Measurements from ENCODE around the gene CCT4. TPM values are rescaled to one million over a fixed set of nuclear protein-coding genes. Genes with fewer than 3 reads are reported as not detected.
"Not testable (repeated sequence)": the region's sequence is repeated elsewhere in the genome, so short reads cannot be mapped to it uniquely, and the experiment has no call there.

The CCT4 gene
- total RNA-seq, 2 donors from 2014 or later: 80.1 to 187 TPM

GRCh38 chr2:61924895-61925663, 36.6 kb upstream of the CCT4 start:
- TF ChIP-seq CTCF (IDR thresholded peaks at IDR 0.05): no peak
- Histone ChIP-seq H3K27ac (no peak overlapping the region), H3K4me1 (no peaks in the 10 kb centered on the region), H3K9ac (ENCODE audit: low read depth in 2 of 2, low read length in 2 of 2) (no peak overlapping the region), H3K27me3 (no peaks in the 10 kb centered on the region), H3K4me3 (no peak overlapping the region), H3K9me3 (no peaks in the 10 kb centered on the region), H3K36me3 (no peaks in the 10 kb centered on the region)
- no peak for DNase-seq
- intact Hi-C loops (cut with DNase I): no loop called here

GRCh38 chr2:61922714-61923113, 34.3 kb upstream of the CCT4 start:
- intact Hi-C loops (cut with DNase I): no loop called here
- no peak for DNase-seq
- no peak overlapping the region for H3K27ac ChIP-seq
- H3K36me3 ChIP-seq: no peaks in the 10 kb centered on the region
- no peaks in the 10 kb centered on the region for H3K9me3 ChIP-seq
- no peaks in the 10 kb centered on the region for H3K27me3 ChIP-seq
- no peak overlapping the region for H3K9ac ChIP-seq (ENCODE audit: low read depth in 2 of 2, low read length in 2 of 2)
- no peak for TF ChIP-seq CTCF (IDR thresholded peaks at IDR 0.05)
- H3K4me3 ChIP-seq: no peak overlapping the region
- H3K4me1 ChIP-seq: no peaks in the 10 kb centered on the region

DNA sequence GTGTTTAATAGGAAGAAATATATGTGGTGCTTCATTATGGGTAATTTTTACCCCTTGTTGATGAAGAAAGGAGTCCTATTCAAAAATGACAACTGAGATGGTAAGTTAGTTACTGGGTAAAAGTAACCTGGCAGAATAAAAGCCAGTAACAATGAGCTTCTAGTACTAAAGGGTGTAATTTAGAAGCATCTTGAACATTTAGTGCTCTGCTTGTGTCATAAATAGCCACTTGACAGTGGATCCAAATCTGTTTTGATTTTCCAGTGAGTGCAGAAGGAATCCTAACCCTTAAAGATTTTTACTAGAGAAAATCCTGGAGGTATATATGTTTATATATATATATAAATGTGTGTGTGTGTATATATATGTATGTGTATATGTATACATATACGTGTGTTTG, 32.1 kb upstream of the CCT4 start:
- Histone ChIP-seq H3K9ac (ENCODE audit: low read depth in 2 of 2, low read length in 2 of 2) (no peak overlapping the region), H3K9me3 (no peaks in the 10 kb centered on the region), H3K4me3 (no peak overlapping the region), H3K27ac (no peak overlapping the region), H3K27me3 (no peaks in the 10 kb centered on the region), H3K4me1 (no peaks in the 10 kb centered on the region), H3K36me3 (no peaks in the 10 kb centered on the region)
- no peak for TF ChIP-seq CTCF (IDR thresholded peaks at IDR 0.05)
- intact Hi-C loops (cut with DNase I): no loop called here
- no peak for DNase-seq

DNA sequence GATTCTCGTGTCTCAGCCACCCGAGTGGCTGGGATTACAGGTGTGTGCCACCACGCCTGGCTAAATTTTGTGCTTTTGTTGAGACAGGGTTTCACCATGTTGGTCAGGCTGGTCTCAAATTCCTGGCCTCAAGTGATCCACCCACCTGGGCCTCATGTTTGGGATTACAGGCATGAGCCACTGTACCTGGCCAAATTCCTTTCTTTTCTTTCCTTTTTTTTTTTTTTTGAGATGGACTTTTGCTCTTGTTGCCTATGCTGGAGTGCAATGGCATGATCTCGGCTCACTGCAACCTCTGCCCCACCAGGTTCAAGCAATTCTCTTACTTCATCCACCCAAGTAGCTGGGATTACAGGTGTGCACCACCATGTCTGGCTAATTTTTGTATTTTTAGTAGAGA, 26.3 kb upstream of the CCT4 start:
- not testable (repeated sequence) for H3K36me3 ChIP-seq; H3K27me3 ChIP-seq; DNase-seq; H3K9ac ChIP-seq (ENCODE audit: low read depth in 2 of 2, low read length in 2 of 2); H3K4me3 ChIP-seq; H3K27ac ChIP-seq; H3K4me1 ChIP-seq; H3K9me3 ChIP-seq
- intact Hi-C loops (cut with DNase I): loop anchor here (5.0 to 10.0 kb wide), 2 partner anchors 80 to 498 kb away; no protein-coding TSS in a partner anchor

DNA sequence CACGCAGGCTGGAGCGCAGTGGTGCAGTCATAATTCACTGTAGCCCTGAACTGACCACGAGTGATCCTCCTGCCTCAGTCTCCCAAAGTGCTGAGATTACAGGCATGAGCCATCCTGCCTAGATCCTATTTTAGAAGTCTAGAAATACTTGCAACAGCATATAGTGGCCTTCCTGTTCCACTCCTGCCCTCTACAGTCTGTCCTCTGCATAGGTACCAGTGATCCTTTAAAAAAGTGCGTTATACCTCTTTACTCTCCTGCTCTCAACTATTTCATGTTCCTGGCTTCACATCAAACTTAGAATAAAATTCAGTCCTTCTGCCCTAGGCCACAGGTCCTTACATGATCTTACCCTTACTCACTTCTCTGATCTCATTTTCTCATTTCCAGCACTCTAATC, 23.1 kb upstream of the CCT4 start:
- H3K27me3 ChIP-seq: no peaks in the 10 kb centered on the region
- H3K4me3 ChIP-seq: no peak overlapping the region
- no peak overlapping the region for H3K27ac ChIP-seq
- H3K36me3 ChIP-seq: no peaks in the 10 kb centered on the region
- H3K9ac ChIP-seq (ENCODE audit: low read depth in 2 of 2, low read length in 2 of 2): no peak overlapping the region
- H3K4me1 ChIP-seq: no peaks in the 10 kb centered on the region
- intact Hi-C loops (cut with DNase I): loop anchor here (10.0 kb wide), 1 partner anchor 83 kb away; no protein-coding TSS in a partner anchor
- TF ChIP-seq CTCF (IDR thresholded peaks at IDR 0.05): no peak
- no peaks in the 10 kb centered on the region for H3K9me3 ChIP-seq
- no peak for DNase-seq

- Histone ChIP-seq H3K4me3 (no peak overlapping the region), H3K4me1 (no peaks in the 10 kb centered on the region), H3K27ac (no peak overlapping the region), H3K27me3 (no peaks in the 10 kb centered on the region), H3K9ac (ENCODE audit: low read depth in 2 of 2, low read length in 2 of 2) (no peak overlapping the region), H3K9me3 (no peaks in the 10 kb centered on the region), H3K36me3 (no peaks in the 10 kb centered on the region)
- no peak for DNase-seq
- TF ChIP-seq CTCF (IDR thresholded peaks at IDR 0.05): peak; percentile 15
- intact Hi-C loops (cut with DNase I): loop anchor here (10.0 kb wide), 1 partner anchor 84 kb away; no protein-coding TSS in a partner anchor
These were observed 22.1 kb upstream of the CCT4 start for GRCh38 chr2:61910603-61911002.
